HepG2 (cell line): ENCODE data around the gene LRRC40.

Source experiments
- FIP1L1 ChIP-seq: fragments of 200-400 bp; formaldehyde crosslinking; IDR thresholded peaks from 2 replicates; pipeline ENCODE4 v1.6.1; 2018; ENCODE audit warnings: low read depth, mild to moderate bottlenecking, low read length, moderate library complexity, borderline replicate concordance; ENCODE audit not compliant: insufficient read depth
- JUN ChIP-seq: sonication (generic); formaldehyde crosslinking; IDR thresholded peaks from 2 replicates; pipeline ENCODE4 v1.4.0; 2020; ENCODE audit warnings: mild to moderate bottlenecking, missing genetic modification reagents
- POGZ ChIP-seq: sonication (generic); formaldehyde crosslinking; IDR thresholded peaks from 2 replicates; pipeline ENCODE4 v1.4.0; 2020; ENCODE audit warnings: mild to moderate bottlenecking, missing genetic modification reagents
- POLR2A ChIP-seq, 2 experiments: IDR thresholded peaks; 2 replicates each; pipeline ENCODE4 v1.6.1; 2011; ENCODE audit warnings: low read depth in 2 of 2, low read length in 2 of 2, mild to moderate bottlenecking in 1 of 2, moderate library complexity in 1 of 2; ENCODE audit not compliant: insufficient read depth in 1 of 2
- SUZ12 ChIP-seq: fragments of 150-350 bp; IDR thresholded peaks from 2 replicates; pipeline ENCODE4 v1.6.1; 2014; ENCODE audit warnings: low read depth, low read length
- ZBTB26 ChIP-seq: IDR thresholded peaks from 2 replicates; pipeline ENCODE4 v1.6.1; 2016; ENCODE audit warnings: missing compliant biosample characterization, missing genetic modification reagents, borderline replicate concordance
- ZBTB33 ChIP-seq: sonication (generic); formaldehyde crosslinking; IDR thresholded peaks from 2 replicates; pipeline ENCODE4 v1.4.0; 2020; ENCODE audit warnings: missing genetic modification reagents
- ZKSCAN8 ChIP-seq: IDR thresholded peaks from 2 replicates; pipeline ENCODE4 v1.6.1; 2016; ENCODE audit warnings: borderline replicate concordance, missing genetic modification reagents, missing compliant biosample characterization

GRCh38 chr1:70234733-70235132, 29.4 kb upstream of the LRRC40 start:
- no peak for TF ChIP-seq FIP1L1
- no peak for TF ChIP-seq ZBTB26
- TF ChIP-seq POLR2A (IDR thresholded peaks at IDR 0.05; ENCODE audit: insufficient read depth in 1 of 2, low read depth in 2 of 2, low read length in 2 of 2), result no peak
- TF ChIP-seq ZBTB33 (CRISPR knock-in tag), result no peak
- no peak for TF ChIP-seq POGZ (CRISPR knock-in tag)
- no peak for TF ChIP-seq ZKSCAN8 (CRISPR knock-in tag)
- no peak for TF ChIP-seq JUN
- no peak for TF ChIP-seq SUZ12
